Astrocyte of the spinal cord (primary cell): ENCODE data around the gene NKX2-3.
A peak's percentile ranks its signal among the peaks of the same experiment; 100 is the strongest.

ENCODE experiments used
- DNase-seq: peaks from one replicate; pipeline ENCODE4 v3.0.0; 2011; ENCODE audit warnings: low read depth, low spot score
- H3K4me3 ChIP-seq: 2 replicates; pipeline ENCODE4 v1.5.1; 2011; ENCODE audit warnings: low read depth, mild to moderate bottlenecking, low read length, moderate library complexity
- in situ Hi-C: cut with HindIII; loops from 2 replicates; pipeline ENCODE4 v1.10.0; 2017; ENCODE audit warnings: low sequenced_read_pairs
- TF ChIP-seq, protein P1 (sequence below): IDR thresholded peaks from 2 replicates; pipeline ENCODE4 v1.5.1; 2012; ENCODE audit warnings: low read depth, mild to moderate bottlenecking, low read length, inconsistent platforms

Gene NKX2-3

DNA sequence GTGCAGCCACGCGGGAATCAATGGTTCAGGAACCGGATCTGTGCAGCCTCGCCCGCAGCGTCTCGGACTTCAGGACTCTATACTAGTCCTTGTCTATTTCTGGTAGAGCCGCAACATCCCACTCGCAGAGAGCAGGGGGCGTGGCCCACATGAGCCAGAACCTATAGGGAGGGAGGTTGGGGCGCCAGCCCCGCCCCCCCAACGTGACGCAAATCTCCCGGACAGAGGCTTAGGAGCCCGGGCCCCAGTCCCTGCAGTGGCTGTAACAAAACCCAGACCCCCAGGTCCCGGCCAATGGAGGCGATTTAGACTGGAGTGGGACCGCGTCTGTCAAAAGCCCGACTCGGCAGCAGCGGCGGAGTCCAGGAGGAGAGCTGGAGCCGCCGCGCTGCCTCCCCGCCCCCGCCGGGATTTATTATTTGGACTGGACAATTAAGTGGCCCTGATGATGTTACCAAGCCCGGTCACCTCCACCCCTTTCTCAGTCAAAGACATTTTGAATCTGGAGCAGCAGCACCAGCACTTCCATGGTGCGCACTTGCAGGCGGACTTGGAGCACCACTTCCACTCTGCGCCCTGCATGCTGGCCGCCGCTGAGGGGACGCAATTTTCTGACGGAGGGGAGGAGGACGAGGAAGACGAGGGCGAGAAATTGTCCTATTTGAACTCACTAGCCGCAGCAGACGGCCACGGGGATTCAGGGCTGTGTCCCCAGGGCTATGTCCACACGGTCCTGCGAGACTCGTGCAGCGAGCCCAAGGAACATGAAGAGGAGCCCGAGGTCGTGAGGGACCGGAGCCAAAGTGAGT, at the start of gene NKX2-3:
TSS of gene NKX2-3 (plus strand) at position 256 of the 809 bp plus-strand sequence. CDS start at position 446, 190 bp downstream.
- TF ChIP-seq, protein P1, sequence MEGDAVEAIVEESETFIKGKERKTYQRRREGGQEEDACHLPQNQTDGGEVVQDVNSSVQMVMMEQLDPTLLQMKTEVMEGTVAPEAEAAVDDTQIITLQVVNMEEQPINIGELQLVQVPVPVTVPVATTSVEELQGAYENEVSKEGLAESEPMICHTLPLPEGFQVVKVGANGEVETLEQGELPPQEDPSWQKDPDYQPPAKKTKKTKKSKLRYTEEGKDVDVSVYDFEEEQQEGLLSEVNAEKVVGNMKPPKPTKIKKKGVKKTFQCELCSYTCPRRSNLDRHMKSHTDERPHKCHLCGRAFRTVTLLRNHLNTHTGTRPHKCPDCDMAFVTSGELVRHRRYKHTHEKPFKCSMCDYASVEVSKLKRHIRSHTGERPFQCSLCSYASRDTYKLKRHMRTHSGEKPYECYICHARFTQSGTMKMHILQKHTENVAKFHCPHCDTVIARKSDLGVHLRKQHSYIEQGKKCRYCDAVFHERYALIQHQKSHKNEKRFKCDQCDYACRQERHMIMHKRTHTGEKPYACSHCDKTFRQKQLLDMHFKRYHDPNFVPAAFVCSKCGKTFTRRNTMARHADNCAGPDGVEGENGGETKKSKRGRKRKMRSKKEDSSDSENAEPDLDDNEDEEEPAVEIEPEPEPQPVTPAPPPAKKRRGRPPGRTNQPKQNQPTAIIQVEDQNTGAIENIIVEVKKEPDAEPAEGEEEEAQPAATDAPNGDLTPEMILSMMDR, result no peak
- no peak within 1 kb of the TSS for H3K4me3 ChIP-seq
- in situ Hi-C loops, result no loop called here

DNA sequence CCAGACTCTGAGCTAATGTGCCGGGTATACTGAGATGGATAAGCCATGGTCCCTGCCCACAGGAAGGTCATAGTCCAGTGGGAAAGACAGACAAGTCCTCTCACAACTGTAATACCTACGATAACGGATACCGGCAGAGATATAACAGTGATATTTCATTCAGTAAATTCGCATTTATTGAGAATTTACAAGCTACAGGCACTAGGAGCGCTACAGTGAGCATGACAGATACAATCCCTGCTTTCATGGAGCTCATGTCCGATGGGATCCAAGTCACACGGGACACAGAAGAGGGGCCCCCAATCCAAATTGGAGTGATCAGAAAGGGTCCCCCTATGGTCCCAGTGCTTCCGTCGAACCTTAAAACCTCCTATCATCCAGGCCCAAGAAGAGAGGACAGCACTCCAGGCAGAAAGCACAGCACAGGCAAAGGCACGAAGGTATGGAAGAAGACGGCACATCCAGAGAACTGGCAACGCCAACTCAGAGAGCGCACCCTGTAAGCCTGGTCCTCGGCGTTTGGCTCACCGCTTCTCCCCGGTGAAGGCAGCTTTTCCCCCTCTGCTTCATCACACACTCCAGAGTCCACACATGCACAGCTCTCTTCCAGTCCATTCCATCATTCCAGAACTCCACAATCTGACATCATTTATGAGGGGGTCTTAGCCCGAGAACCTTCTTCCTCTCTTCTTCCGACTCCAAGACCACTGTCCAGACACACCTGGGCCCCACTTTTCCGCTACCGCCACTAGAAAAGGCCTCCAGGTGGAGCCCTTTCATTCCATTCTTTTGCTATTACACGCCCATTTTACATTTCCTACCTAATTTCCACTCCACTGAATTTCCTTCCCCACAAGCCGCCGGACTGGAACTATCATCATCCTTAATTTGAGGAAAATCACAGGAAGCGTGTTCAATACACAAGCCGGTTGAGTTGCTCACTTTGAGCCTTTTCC, 47.8 kb upstream of the NKX2-3 start:
- DNase-seq, result no peak
- in situ Hi-C loops, result no loop called here
- TF ChIP-seq, protein P1, result peak; percentile 9
- no peak overlapping the region for H3K4me3 ChIP-seq

More for the DNA sequence above, at the start of gene NKX2-3:
- no peak for DNase-seq

DNA sequence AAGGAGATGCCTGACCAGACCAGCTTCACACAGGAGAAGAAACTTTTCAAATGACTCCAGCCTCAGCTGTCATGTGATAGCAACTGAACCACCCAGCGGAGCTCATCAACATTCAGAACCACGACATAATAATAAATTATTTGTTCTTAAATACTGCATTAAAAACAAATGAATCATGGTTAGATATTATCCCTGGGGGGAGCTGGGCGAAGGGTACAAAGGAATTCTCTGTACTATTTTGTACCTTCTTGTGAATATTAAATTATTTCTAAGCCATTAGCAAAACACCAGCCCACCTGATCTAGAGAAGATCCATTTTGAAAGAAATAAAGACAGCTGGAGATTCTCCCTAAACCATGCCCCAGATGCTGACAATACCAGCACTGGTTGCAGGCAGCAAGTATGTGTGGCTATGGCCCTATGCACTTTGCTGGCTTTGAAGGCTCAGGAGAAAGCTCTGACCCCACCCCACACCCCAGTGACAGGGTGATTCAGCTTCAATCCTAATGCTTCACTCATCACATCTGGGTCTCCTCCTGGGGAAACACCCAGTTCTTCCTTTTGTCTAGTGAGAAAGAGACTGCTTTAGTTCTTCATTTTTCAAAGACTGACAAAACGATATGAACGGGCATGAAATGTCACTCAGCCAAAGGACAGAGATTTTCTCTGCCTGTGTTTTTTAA, 45.5 kb upstream of the NKX2-3 start:
- H3K4me3 ChIP-seq, result no peak overlapping the region
- TF ChIP-seq, protein P1, result no peak
- in situ Hi-C loops, result no loop called here
- no peak for DNase-seq

DNA sequence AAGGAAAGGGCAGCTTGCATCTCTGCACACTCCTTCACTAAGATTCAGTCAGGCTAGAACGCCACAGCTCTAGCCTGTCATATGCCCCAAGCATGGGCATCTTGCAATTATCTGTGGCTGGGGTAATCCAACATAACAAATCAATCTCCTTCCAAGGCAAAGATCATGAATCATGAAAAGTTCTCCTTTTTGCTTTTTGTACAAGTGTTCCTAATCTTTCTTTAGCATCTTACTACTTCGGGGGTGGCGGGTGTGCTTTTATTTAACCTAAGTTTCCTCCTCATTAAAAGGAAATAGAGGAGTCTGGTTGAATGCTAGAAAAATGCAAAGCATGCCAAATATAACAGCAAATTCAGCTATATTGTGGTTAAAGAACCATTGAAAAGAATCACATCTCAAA, 43.5 kb upstream of the NKX2-3 start:
- TF ChIP-seq, protein P1, result no peak
- DNase-seq, result no peak
- no peak overlapping the region for H3K4me3 ChIP-seq
- in situ Hi-C loops, result no loop called here

DNA sequence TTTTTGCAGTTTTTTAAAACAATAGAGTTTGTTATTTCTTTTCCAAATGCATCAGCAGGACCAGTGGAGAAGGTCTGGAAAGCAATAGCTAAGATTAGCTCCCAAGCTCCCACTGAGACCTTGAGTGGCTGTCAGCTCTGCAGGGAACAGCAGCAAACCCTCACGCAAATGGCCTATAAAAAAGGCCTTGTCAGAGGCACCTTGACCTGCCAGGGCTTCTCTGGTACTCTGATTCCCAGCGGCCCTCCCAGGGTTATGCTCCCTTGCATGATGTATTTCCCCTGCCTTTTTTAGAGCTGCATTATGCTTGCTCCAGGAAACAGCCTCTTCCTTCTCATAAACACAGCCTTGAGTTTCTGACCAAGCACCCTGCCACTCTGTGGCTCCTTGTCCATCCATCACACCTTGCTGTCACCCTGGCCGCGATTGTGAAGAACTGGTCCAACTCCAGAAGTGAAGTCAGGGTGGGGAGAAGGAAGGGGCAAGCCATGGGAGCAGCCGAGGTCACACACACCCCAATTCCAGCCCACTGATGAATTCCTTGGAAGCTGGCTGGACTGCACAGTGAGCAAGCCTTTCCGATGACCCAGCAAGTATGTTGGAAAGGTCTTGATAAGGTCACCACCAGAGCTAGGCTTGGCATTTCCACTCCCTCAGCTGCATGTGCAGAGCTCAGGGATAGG, 35.3 kb upstream of the NKX2-3 start:
- DNase-seq, result no peak
- H3K4me3 ChIP-seq, result no peak overlapping the region
- in situ Hi-C loops, result no loop called here
- TF ChIP-seq, protein P1, result no peak

DNA sequence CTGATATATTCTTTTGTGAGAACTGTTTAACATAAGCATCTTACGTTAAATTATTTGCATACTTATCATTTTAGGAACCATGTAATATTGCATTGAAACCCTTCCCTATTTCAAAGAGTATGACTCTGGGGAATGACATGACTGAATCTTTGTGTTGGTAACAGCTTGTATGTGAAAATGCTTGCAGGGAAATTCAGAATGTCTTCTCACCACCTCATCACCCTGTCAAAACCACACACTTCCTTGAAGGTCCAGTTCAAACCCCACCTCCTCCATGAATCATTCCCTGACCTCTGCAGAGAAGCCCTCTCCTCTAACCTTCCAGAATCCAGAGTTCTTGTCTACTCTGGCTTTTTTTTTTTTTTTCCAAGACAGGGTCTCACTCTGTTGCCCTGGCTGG, 26.3 kb upstream of the NKX2-3 start:
- no peak for DNase-seq
- H3K4me3 ChIP-seq, result no peak overlapping the region
- in situ Hi-C loops, result no loop called here
- TF ChIP-seq, protein P1, result no peak
